NCI-H748 (cell line): Measurements from ENCODE around the gene WDR6.
A peak's percentile ranks its signal among the peaks of the same experiment; 100 is the strongest.
"Not testable (repeated sequence)": the region's sequence is repeated elsewhere in the genome, so short reads cannot be mapped to it uniquely, and the experiment has no call there.

Experiments used
- DNase-seq: peaks from one replicate; lab custom pipeline; 2025; ENCODE audit not compliant: unreplicated experiment; lab: John Stamatoyannopoulos, UW

Gene WDR6

DNA sequence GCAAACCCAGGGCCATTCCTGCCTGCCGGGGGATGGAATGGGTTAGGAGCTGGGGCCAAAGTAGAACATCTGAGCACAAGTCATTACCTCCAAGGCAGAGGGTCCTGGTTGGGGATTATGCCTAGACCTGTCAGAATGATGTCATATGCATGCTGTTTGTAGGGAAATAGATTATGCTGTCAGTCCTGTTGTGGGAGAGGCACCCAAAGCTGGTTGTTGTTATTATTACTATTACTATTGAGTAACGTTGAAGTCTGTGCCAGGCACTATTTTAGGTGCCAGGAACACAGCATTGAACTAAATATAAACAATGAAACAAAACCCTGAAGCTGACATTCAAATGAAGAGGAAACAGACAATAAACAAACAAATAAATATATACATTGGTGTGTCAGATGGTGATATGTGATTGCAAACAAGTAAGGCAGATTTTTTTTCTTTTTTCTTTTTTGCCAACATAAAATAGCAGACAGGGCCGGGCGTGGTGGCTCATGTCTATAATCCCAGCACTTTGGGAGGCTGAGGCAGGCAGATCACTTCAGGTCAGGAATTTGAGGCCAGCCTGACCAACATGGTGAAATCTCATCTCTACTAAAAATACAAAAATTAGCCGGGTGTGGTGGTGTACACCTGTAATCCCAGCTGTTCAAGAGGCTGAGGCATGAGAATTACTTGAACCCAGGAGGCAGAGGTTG, 15.2 kb upstream of the WDR6 start:
- DNase-seq, result no peak

- DNase-seq, result no peak
These were observed 13.4 kb upstream of the WDR6 start for GRCh38 chr3:48993834-48994233.

GRCh38 chr3:48996640-48997039, 10.6 kb upstream of the WDR6 start:
- no peak for DNase-seq

GRCh38 chr3:48997102-48997635, 10.0 kb upstream of the WDR6 start:
- no peak for DNase-seq

DNA sequence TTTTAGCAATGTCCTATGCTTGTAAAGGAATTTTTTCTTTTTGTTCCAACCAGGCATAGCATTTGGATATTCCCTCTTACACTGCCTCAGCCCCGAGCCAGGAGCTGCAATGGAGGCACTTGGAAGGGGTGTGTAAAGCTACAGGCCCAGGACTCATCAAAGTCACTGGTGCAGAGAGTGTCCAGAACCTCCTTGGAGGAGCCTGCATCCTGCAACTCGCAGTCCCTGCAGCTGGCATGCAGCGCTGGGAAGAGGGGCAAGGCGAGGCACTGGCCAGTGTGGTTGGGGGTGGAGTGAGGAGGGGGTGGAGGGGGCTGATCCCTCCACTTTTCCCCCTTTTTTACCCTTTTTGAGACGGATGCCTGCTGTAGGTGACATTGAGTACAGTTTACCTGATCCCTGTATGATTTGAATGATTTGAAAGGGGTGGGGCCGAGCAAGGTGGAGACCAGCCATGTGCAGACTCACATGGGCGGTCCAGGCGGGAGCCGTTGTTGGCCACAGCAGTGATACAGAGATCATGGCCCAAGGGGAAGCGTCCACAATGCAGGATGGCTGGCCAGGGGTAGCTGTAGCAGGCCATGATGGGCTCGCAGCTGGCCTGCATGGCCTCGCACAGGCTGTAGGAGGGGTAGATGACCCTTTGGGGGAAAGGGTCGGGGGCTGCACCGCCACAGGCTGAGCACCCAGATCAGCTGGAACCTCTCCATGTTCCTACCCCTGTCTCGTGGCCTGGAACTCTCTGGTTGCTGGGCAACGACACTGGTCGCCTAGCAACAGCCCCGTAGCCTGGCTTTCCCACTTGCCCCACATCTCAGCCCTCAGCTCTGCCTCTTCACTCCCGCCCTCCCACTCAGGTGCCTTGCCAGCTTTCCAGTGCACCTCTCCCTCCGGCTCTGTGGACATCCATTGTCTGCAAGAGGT, 9.2 kb upstream of the WDR6 start:
- DNase-seq, result peak; percentile 79

DNA sequence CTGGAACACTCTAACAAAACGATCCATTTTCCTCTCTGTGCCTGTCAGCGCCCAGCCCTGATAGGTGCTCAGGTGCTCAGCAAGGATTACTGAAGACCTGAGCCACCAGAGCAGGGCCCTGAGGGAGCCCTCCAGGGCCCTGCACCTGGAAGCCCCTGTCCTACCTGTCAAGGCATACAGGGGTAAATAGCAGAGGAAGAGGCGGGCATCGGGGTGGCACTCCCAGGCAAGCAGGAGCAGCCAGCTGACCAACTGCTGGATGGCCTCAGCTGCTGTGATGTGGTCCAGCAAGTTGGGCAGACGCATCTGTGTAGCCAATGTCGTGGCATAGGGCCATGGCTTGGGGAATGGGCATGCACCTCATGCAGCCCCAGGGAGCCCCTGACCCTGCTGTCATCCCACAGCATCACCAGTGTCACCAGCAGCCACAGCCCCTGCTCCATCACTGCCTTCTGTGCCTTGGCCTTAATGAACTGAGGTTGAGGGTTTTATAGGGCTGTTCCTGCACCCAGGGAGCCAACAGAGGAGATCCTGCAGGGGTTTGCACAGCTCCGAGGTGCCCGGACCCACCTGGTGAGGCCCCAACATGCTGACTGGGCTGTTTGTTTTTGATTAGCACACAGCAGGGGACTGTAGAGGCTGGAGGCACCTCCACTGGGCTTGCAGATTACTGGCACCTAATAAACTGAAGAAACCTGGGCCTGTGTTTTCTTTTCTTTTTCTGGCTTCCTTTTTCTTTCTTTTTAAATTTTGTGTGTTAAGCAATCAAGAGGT, 7.9 kb upstream of the WDR6 start:
- no peak for DNase-seq

DNA sequence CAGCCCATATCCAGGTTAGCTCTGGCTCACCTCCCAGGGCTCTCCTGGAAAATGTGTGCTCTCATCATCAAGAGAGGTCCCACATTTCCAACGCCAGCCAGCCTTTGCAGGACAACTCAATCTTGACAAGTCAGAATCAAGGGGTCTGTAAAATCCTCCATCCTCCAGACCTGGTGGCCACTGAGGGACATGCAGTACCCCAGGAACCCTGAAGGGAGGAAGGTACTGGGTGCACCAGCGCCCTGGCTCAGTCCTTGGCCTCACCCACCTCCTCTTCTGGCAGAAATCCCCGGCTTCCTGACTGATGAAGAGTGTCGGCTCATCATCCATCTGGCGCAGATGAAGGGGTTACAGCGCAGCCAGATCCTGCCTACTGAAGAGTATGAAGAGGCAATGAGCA, 6.0 kb upstream of the WDR6 start:
- DNase-seq, result no peak

GRCh38 chr3:49004352-49005302, 2.6 kb upstream of the WDR6 start:
- DNase-seq, result peak; percentile 30

DNA sequence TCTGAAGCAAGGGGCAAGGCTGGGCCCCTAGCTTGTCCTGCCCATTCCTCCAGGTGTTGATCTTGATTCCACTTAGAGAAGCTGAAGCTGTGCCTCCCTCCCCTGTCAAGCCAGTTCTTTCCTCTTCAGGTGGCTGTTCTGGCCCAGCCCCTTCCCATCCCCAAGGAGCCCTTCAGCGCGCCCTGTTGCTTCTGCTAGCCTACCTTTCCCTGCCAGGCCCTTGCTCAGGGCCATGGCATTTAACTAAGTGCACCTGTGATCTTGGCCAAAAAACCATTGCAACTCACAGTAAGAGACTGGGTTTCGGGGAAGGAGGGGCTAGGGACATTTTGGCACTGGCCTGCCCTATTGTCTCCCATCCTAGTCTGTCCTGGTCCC, 1.9 kb upstream of the WDR6 start:
- DNase-seq, result no peak

- no peak for DNase-seq
These were observed 1.2 kb upstream of the WDR6 start for GRCh38 chr3:49005998-49006397.

DNA sequence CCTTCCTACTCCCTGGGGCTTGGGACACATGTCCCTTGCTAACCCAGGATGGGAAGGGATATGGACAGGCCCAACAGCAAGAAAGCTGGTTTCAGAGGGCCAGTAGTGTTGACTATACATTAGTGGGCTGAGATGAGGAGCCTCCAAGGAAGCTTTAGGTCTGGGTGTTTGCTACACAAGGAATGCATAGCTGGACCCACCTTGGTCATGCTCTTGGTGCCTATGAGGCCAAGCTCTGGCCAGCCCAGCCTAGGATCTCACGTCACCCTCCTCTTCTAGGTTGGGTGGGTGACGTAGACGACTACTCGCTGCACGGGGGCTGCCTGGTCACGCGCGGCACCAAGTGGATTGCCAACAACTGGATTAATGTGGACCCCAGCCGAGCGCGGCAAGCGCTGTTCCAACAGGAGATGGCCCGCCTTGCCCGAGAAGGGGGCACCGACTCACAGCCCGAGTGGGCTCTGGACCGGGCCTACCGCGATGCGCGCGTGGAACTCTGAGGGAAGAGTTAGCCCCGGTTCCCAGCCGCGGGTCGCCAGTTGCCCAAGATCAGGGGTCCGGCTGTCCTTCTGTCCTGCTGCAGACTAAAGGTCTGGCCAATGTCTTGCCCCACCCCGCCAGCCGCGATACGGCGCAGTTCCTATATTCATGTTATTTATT, 653 bp upstream of the WDR6 start:
- peak; percentile 25 for DNase-seq

- DNase-seq, result peak; percentile 79
These were observed 759 bp downstream of the WDR6 start for GRCh38 chr3:49007771-49008528.

DNA sequence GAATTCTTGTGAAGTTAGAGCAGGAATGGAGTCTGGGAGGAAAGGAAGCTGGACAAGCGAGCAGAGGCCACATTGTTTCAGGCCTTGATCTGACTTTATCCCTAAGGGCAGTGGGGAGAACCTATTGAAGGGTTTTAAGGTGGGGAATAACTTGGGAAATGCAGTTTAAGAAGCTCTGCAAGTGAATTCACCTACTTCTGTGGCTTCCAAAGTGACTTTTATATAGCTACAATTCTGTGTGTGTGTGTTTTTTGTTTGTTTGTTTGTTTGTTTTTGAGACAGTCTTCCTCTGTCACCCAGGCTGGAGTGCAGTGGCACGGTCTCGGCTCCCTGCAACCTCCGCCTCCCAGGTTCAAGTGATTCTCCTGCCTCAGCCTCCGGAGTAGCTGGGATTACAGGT, 1.4 kb downstream of the WDR6 start:
- DNase-seq, result not testable (repeated sequence)

GRCh38 chr3:49009396-49009795, 2.2 kb downstream of the WDR6 start:
- DNase-seq, result no peak

- no peak for DNase-seq
These were observed 5.3 kb downstream of the WDR6 start for GRCh38 chr3:49012441-49013017.

DNA sequence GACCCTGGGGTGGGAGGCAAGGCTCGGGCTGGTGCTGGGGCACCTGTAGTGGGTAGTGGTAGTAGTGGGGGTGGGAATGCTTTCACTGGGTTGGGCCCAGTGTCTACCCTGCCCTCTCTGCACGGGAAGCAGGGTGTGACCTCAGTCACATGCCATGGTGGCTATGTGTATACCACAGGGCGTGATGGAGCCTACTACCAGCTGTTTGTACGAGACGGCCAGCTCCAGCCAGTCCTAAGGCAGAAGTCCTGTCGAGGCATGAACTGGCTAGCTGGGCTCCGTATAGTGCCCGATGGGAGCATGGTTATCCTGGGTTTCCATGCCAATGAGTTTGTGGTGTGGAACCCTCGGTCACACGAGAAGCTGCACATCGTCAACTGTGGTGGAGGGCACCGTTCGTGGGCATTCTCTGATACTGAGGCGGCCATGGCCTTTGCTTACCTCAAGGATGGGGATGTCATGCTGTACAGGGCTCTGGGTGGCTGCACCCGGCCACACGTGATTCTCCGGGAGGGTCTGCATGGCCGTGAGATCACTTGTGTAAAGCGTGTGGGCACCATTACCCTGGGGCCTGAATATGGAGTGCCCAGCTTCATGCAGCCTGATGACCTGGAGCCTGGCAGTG, 6.0 kb downstream of the WDR6 start:
- no peak for DNase-seq

- DNase-seq, result peak; percentile 15
These were observed 6.8 kb downstream of the WDR6 start for GRCh38 chr3:49013738-49014660.
